Measurements from ENCODE around the gene ZNF827.

ZNF827 gene, protein sequence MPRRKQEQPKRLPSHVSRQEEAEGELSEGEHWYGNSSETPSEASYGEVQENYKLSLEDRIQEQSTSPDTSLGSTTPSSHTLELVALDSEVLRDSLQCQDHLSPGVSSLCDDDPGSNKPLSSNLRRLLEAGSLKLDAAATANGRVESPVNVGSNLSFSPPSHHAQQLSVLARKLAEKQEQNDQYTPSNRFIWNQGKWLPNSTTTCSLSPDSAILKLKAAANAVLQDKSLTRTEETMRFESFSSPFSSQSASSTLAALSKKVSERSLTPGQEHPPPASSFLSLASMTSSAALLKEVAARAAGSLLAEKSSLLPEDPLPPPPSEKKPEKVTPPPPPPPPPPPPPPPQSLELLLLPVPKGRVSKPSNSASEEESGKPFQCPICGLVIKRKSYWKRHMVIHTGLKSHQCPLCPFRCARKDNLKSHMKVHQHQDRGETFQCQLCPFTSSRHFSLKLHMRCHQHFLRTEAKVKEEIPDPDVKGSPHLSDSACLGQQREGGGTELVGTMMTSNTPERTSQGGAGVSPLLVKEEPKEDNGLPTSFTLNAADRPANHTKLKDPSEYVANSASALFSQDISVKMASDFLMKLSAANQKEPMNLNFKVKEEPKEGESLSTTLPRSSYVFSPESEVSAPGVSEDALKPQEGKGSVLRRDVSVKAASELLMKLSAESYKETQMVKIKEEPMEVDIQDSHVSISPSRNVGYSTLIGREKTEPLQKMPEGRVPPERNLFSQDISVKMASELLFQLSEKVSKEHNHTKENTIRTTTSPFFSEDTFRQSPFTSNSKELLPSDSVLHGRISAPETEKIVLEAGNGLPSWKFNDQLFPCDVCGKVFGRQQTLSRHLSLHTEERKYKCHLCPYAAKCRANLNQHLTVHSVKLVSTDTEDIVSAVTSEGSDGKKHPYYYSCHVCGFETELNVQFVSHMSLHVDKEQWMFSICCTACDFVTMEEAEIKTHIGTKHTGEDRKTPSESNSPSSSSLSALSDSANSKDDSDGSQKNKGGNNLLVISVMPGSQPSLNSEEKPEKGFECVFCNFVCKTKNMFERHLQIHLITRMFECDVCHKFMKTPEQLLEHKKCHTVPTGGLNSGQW

DNA sequence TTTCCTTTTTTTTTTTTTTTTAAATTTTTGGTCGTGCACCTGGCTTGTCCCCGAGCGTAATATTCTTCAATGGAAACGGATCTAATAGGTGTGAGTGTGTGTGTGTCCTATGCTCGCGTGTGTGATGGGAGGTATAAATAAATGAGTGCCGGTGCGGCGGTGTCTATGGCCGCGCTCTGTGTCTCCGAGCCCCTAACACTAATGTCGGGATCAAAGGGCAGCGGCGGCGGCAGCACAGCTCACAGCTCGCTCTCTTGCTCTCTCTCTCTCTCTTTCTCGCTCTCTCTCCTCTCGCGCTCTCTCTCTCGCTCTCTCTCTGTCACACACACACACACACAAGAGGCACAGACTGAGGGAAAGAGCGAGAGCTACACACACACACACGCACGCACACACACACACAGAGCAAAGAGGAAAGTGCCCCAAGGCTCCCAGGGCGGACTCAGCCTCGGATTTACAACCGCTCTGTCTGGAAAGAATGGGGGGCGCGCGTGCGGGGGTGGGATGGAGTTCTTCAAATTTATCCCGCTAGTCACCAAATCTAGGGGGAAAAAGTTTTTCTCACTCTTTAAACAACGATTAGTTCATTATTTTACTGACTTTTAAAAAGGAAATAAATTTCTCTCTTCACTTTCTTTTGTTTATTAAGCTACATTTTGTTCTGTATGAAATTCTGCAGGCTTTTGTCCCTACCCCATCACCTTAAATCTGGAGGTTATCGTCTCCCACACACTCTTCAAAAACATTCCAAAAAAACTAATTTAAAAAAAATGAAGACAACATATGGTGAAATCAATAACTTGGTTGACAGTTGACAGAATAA, at the start of gene ZNF827:
Gene ZNF827, minus strand, starts transcription at position 206 of the 823 bp plus-strand sequence. CDS start 416 bp downstream, outside the sequence.
- peak; percentile 39 for DNase-seq

DNA sequence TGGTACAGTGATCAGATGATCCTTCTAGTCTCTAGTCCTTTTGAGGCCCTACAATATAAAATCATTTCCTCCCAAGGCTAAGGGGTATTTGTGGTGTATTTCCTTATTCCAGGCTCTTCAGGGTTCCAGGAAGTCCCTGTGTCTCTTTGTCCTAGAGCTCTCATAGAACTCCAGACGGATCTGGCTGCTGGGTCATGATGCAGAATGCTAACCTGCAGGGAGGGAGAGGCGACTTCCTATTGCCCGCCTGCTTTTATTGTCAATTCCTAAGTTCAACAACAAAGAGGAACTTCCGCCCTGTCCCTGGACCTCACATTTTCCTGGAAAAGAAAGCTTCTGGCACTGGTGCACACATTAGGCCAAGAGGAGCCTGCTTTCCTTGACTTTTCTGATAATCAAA, 45.9 kb upstream of the ZNF827 start:
- DNase-seq, result no peak

DNA sequence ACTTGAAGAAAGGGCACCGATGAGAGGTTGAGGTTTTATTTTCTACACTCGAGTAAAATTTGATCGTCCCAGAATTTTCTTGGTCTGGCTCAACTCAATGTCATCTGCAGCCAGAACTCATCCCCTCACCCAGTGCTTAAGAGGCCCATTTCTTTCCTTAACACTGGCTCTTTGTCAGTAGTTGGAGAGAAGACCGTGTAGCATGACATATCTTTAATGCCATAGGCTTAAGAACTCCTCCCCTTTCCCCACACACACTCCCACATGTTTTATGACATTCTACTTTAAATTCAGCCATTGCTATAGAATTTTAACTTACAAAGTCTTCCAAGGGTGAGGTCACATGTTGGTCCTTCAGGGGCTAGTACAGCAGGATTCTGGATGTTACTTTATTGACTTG, 44.2 kb upstream of the ZNF827 start:
- no peak for DNase-seq

DNA sequence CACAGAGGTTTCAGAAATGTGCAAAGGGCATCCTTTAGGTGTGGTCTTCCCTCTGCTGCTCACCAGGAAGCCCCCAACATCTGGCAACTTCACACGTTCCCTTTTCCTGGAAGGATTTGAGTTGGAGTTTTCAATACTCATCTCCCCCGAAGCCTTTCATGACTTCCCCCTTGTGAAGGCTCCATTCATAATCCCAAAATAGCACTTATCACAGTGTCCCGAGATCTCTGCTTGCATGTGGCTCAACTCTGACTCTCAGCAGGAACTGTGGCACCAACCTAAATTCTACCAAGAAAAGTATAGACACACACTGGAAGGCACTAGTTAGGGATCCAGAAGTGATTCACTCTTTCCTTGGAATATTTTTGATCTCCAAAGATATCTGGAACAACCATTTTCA, 40.5 kb upstream of the ZNF827 start:
- no peak for DNase-seq

DNA sequence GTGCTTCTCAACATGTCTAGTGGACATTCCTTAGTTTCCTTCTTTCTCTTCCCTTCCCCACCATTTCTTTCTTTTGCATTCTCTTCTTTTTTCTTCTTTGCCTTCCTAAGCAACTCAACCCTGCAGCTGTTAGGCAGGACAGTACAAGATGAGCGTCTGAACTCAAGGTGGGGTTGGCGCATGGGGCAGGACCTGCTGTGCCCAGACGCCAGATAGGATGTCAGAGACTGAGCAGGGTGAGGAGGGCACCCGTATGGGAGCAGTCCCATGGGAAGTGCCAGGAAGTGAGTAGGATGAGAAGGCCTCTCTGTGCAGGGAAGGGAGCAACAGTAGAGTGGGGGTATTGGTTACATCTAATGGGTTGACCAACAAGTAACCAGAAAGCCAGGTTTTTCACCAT, 38.1 kb upstream of the ZNF827 start:
- DNase-seq, result no peak

DNA sequence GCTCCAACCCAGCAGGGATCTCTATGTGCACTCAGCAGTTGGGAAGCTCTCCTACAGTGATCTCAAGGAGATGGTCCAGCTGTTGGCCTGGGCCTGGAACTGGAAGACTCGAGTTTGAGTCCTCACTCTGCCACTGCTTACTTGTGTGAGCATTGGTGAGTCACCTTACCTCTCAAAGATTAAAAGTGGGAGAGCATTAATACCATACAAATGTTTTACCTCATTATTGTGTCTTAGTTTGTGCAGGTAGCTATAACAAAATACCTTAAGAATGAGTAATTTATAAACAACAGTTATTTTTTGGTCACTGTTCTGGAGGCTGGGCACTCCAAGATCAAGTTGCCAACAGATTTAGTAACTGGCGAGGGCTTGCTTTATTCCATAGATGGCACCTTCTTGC, 21.4 kb upstream of the ZNF827 start:
- no peak for DNase-seq

DNA sequence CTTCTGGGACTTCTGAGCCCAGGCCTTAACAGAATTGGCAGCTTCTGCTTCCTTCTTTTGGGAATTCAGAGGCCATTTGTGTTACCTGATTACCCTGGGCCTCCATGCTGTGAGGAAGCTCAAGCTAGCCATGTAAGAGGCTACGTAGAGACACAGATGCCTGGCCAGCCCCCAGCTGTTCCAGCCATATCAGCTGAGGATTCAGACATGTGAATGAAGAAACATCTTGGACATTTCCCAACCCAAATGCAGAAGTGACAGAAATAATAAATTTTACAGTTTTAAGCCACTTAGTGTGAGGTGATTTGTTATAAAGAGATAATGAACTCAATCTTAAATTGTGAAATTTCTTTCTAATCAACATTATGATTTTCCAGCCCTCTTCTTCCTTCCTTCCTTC, 18.7 kb upstream of the ZNF827 start:
- no peak for DNase-seq

DNA sequence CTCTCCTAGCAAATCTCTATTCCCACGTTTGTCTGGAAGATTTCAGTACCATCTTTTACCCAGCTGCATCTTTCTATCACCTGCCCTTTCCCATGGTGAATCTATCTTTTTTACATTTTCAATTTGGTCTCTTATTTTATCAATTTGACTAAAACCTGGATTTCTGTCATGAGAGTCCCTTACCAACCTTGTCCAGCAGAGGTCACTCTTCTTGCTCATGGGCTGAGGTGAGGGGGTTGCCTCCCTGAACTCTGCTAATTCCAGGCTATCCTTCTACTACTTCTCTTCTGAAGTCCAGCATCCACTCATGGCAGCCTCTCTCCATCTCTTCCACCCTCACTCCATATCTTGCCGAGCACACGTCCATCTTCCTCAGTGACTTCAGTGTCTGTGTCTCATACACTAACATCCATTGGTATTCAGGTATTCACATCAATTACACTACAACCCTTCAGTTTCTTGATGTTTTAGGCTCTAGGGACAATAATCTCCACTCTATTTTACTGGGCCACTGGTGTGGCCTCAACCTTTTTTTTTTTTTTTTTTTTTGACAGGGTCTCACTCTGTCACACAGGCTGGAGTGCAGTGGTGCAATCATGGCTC, 17.8 kb upstream of the ZNF827 start:
- DNase-seq, result peak; percentile 42

DNA sequence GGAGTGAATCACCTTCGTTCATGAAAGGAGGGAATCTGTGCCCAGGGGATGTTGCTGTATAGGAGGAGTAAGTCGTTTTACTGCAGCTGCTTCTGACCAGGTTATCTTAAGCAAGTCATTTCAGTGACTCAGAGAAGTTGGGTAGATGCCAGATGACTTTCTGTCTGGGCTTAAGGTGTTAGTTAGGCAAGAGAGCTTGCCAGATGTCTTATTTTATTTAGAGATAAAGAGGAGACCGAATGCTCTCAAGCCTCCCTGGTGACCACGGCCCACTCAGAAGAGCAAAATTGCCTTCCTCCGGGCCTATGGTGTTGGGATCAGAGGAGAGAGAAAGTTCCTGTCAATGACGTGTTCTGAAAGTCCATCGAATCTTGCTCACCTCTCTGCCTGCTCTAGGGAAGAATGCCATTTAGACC, 16.3 kb upstream of the ZNF827 start:
- no peak for DNase-seq

DNA sequence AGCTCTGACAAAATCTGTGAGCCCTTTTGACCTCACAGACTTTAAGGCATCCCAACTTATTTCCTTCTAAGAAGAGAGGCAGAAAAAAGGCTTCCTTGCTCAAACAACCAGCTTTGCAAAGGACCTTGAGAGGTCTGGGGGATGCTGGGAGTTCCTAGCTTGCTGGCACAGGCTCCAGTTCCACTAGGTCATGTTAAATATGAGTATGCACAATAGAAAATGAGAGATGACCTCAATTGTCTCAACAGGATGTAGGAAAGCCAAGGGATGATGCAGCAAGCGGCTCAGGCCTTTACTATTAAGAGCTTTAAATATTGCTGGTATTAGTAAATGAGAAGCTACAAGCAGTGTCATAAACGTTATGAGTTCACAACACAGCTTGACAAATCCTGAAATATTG, 13.3 kb upstream of the ZNF827 start:
- no peak for DNase-seq

DNA sequence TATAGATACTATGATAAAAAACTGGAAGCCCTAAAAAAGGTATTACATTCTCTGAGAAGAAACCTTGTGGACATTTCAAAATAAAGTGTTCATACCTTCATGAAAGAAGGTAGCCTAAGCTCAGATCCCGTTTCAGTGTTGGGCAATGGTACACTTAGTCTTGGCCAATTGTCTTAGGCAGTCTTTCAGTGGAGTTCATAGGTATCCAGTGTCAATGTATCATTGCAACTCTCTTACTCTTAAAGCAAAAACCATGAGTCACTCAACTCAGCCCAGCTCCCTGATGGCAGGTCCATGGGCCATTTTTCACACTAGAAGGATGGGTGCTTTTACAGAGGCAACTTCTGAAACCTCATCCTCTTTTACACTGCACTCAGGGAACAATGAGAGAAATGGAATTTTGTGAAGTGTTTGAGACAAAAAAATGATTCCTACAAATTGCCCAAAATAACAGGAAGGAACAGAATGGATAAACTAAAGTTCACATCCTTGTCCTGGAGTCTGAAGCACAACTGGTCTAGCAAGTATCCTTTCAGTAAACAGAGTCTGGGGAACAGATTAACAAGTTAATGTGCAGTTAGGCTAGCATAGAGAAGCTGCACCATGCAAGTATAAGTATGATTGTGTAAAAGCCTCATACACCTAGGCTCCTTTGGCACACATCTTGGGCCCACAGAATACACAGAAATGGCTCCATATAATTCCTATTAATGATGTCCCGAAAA, 7.0 kb upstream of the ZNF827 start:
- no peak for DNase-seq

DNA sequence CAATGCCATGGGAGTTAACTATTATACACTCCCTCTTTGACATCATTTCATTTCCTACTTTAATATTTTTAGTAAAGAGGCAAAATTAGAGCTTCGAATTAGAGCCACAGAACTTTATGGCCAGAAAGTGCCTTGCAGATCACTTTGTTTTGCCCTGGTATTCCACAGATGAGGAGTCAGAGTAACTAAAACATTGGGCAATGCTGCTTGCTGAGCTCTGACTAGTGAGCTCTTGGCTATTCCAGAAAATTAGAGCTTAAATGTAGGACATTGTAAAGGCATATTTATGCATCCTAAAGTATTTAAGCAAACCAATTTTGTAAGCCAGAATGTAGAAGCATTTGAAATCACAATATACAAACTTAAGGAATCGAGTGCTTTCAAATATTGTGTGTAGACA, 6.3 kb upstream of the ZNF827 start:
- DNase-seq, result no peak

DNA sequence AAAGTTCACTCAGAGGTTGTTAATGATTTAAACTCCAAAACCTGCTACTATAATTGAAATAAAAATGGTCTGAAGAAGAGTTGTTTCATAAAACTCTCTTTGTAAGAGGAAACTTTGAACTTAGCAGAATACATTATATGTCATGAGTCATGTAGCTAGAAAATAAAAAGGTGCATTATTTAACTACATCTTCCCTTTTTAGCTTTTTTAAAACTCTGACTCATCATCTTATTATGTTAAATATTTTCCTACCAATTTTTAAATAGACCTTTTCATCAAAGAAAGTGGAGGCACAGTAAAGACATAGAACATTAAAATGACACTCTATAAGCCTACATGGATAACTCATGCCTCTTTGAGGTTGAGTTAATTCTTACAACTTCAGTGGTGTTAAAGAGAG, 1.2 kb upstream of the ZNF827 start:
- DNase-seq, result no peak

DNA sequence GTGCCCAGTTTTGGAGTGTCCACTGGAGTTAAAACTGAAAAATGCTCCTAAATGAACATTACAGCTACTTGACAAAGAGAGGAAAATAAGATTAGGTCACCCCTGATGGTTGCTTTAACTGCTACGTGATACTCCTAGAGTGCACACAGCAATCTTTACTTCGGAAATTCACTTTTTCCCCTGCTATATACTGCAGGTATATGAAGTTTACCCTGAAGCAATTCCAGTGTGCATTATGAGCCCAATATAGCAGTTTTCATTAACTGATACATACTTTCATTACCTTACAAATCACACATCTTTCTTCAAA, 773 bp upstream of the ZNF827 start:
- DNase-seq, result no peak

DNA sequence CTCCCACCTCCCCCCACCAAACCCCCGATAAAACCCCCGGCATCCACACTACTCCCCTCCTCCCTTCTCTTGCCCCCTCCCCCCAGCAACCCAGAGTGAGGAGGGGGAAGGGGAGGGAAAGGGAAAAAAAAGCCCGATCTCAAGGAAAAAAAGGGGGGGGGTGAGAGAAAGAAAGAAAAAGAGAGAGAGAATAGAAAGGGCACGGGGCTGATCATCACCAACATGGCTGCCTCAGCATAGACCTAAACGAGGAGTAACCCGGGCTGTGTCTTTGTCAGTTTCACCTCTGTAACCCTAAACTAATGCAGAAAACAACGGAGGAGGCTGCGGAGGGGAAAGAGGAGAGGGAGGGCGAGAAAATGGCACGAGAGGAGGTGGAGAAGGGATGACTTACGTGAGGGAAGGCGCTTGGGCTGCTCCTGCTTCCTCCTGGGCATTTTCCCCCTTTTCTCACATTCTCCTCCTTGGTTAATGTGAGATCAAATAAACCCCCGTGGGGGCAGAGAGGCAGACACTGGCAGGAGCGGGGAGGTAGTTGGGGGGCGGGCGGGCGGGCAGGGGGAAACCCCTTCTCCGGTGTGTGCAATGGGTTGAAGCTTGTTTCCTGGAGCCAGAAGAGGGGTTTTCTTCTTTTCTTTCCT, 532 bp downstream of the ZNF827 start:
- peak; percentile 35 for DNase-seq

DNA sequence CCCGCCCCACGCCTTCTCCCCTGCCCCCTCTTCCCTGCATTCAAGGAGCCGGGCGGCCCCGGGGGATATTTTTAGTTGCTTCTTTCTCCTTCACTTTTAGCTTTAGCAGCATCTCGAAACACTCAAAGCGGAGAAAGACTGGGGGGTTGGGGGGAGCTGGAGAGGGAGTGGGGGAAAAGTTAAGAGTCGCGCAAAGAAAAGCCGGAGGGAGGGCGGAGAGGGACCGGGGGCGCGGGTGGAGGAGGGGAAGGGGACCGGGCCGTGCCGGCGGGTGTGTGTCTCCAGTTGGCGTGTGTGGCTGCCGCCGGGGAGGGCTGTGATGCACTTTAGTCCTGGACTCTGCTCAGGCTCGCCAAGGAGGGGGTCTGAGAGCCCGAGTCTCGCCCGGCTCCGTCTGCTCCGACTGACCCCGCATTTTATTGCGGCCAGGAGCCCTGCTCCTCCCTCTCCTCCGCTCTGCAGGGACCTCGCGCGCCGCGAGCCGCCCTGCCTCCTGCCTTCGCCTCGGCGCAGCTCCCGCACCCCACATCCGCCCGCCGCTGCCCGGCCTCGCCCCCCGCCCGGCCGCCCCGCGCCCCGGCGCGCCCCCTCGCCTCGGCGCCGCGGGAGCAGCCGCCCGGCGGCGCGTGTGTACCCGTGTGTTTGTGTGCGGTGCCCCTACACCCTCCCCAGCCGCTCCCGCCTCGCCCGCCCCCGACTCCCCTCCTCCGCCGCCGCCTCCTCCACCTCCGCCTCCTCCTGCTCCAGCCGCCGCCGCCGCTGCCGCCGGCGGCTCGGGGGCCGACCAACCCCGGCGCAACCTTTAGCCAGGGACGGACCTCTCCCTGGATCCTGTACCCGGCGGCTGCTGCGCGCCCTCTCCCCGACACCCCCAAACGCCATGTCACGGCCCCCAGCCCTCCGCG, 1.4 kb downstream of the ZNF827 start:
- peak; percentile 34 for DNase-seq

DNA sequence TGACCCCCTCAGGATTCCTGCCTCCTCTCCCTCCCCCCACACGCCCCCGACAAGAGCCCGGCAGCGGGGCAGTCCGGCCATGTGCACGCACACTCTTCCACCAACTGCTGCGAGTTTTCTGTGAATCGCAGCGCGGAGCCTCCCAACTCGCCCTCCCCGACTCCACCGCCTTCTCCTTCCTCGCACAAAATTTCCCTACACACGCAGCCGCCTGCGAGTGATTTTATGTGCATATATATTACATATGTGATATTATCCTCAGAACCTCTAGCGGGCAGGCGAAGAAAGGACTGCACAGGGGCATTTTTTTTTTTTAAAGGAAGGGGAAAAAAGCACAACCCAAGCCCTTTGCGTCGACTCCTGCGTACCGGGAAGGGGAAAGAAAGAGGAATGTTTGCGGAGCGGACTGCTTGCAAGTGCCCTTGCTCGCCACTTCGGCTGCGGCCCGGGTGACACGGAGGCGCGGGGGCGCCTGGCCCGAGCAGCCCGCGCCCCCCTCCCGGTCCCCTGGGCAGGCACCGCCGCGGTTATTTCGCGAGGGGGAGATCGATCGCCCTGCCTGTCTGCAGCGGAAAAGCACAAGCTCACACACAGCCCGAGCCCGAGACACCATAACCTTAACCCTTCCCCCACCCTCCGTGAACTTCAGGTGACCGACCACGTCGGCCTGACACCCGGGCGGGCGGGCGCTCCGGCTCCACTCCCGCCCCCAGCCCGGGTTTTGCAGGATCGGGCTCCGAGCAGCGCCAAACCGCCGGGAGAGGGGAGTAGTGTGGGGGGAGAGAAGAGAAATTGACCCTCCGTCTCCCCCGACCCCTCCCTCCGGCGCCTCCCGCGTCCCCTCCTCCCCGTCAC, 2.3 kb downstream of the ZNF827 start:
- peak; percentile 40 for DNase-seq

DNA sequence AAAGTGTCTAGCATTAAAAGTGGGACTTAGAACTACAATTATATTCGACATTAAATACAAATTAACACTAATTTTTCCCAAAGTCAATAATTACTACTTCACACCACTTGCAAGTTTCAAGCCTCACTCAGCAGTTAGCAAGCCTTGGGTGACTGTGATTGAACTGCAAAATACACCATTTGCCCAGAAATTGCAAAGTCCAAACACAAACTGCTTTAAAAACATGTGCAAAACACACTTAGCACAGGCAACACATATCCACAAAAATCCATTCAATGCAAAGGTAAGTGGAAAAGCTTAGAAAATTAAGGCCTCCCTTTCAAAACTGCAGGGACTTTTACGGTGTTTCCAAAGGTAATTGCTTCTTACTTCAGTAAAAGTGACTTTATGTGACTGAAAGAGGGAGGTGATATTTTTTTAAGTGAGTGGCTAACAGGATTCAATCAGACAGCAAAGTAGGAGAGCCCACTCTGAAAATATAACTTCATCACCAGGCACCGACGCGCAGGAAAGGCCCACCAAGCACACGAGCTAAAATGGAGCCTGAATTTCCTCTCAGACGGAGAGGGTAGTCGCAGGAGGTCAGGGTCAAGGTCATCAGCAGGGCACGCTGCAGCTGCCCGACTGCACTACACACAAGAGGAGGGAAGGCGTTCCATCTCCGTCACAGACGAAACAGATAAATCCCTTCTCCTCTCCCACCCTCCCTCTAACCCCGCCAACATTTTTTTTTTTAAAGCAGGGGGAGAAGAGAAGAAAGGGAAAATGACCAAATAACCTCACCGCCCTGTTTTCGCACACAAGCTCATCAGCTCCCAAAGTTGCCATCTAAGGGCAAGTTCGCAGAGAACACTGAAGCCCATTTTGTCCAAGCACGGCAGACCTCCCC, 3.1 kb downstream of the ZNF827 start:
- DNase-seq, result no peak

Measured in activated T-cell treated with anti-CD3 and anti-CD28 coated beads for 4 hours (primary cell).